ENCODE data around the gene TRPM2. TPM values are rescaled to one million over a fixed set of nuclear protein-coding genes. Genes with fewer than 3 reads are reported as not detected.

The TRPM2 gene
- total RNA-seq, 2 experiments from 2014 or later, result 2.6 to 3.7 TPM

DNA sequence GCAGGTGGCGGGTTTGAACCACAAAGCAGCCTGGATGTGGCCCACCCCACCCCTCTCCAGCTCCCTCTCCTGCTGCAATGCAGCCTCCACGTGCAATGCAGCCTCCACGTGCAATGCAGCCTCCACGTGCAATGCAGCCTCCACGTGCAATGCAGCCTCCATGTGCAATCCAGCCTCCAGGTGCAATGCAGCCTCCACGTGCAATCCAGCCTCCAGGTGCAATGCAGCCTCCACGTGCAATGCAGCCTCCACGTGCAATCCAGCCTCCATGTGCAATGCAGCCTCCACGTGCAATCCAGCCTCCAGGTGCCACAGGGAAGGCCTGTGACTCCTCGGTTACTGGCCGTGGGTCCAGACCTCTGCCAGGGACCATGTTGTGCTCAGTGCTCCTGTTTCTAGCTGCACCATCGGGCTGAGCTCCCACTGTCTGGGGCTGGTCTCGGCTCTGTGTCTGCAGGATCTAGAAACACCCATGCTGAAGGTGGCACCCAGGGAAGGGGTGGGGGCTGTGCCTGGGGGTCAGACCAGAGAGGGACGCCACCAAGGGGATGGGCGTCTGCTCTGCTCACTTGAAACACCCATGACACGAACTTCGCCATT lies 90.0 kb downstream of the TRPM2 start:
- Mint-ChIP-seq H3K9me3 (no peaks in the 10 kb centered on the region), H3K36me3 (ENCODE audit: low read depth) (no peaks in the 10 kb centered on the region), H3K27ac (no peak overlapping the region), H3K27me3 (peaks cover 4% of the 10 kb centered on the region), H3K4me3 (no peak overlapping the region), H3K4me1 (ENCODE audit: low read depth) (no peaks in the 10 kb centered on the region)
- no peak for ATAC-seq
- intact Hi-C loops (cut with micrococcal nuclease), result no loop called here
- CTCF ChIA-PET, result interaction anchor here (0.8 kb wide), 1 partner anchor 33 kb away, joined by 3 read pairs; no protein-coding TSS in a partner anchor
- no peak for DNase-seq
- POLR2A ChIA-PET, result no interaction called here
- TF ChIP-seq, protein P1, sequence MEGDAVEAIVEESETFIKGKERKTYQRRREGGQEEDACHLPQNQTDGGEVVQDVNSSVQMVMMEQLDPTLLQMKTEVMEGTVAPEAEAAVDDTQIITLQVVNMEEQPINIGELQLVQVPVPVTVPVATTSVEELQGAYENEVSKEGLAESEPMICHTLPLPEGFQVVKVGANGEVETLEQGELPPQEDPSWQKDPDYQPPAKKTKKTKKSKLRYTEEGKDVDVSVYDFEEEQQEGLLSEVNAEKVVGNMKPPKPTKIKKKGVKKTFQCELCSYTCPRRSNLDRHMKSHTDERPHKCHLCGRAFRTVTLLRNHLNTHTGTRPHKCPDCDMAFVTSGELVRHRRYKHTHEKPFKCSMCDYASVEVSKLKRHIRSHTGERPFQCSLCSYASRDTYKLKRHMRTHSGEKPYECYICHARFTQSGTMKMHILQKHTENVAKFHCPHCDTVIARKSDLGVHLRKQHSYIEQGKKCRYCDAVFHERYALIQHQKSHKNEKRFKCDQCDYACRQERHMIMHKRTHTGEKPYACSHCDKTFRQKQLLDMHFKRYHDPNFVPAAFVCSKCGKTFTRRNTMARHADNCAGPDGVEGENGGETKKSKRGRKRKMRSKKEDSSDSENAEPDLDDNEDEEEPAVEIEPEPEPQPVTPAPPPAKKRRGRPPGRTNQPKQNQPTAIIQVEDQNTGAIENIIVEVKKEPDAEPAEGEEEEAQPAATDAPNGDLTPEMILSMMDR (IDR thresholded peaks at IDR 0.05), result no peak

DNA sequence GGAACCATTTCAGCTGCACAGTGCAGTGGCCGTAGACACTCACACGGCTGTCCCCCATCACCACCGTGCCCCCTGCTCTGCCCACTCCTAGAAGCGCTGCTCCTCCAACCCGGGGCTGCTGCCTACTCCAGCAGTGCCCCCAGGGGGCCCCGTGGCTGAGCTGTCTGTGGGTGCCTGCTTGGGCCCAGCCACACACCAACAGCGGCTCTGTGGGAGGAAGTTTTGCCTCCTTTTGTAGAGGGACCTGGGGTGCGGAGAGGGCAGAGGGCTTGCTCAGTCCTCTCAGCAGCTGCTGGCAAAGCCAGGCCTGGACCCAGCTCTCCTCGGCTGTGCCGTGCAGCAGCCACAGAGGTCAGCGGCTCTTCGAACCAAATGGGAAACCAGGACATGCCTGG lies 90.5 kb downstream of the TRPM2 start:
- intact Hi-C loops (cut with micrococcal nuclease), result no loop called here
- Mint-ChIP-seq H3K27ac (no peak overlapping the region), H3K27me3 (peaks cover 5% of the 10 kb centered on the region), H3K4me3 (no peak overlapping the region), H3K9me3 (no peaks in the 10 kb centered on the region), H3K4me1 (ENCODE audit: low read depth) (no peaks in the 10 kb centered on the region), H3K36me3 (ENCODE audit: low read depth) (no peaks in the 10 kb centered on the region)
- ChIA-PET CTCF (interaction anchor here (0.8 kb wide), 1 partner anchor 33 kb away, joined by 3 read pairs; no protein-coding TSS in a partner anchor), POLR2A (no interaction called here)
- ATAC-seq, result no peak
- TF ChIP-seq, protein P1 (IDR thresholded peaks at IDR 0.05), result no peak
- DNase-seq, result peak; percentile 12

DNA sequence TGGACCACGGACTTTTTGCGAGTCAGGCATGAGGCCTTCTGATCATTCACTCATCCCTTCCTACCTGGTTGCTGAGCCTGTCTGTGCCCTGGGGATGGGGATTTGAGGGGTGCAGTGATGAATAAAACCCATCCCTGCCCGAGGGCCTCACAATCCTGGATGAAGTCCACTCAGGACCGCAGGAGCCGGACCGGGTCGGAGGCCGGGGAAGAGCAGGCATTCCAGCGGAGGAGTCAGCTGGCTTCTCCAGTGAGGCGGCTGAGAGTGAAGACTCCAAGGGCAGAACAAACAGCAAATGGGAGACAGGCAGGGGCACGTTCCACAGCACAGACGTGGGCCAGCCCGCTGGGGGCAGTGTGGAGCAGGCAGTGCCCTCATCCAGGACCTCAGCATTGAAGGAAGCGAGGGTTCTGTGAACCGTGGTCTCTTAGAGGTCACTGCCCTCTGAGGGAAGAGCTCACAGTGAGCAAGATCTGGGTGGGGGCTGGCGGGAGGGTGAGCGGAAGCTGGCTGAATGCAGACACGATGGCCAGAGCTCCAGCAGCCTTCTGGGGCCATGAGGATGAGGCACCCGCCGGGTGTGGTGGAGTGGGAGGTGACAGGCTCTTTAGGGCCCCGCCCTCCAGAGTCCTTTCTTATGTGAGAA lies 91.0 kb downstream of the TRPM2 start:
- H3K4me1 Mint-ChIP-seq (ENCODE audit: low read depth), result no peaks in the 10 kb centered on the region
- CTCF ChIA-PET, result no interaction called here
- H3K9me3 Mint-ChIP-seq, result no peaks in the 10 kb centered on the region
- ATAC-seq (peak; percentile 68), DNase-seq (peak; percentile 17)
- intact Hi-C loops (cut with micrococcal nuclease), result no loop called here
- H3K36me3 Mint-ChIP-seq (ENCODE audit: low read depth), result no peaks in the 10 kb centered on the region
- H3K4me3 Mint-ChIP-seq, result no peak overlapping the region
- TF ChIP-seq, protein P1 (IDR thresholded peaks at IDR 0.05), result no peak
- peaks cover 10% of the 10 kb centered on the region for H3K27me3 Mint-ChIP-seq
- POLR2A ChIA-PET, result no interaction called here
- H3K27ac Mint-ChIP-seq, result no peak overlapping the region

DNA sequence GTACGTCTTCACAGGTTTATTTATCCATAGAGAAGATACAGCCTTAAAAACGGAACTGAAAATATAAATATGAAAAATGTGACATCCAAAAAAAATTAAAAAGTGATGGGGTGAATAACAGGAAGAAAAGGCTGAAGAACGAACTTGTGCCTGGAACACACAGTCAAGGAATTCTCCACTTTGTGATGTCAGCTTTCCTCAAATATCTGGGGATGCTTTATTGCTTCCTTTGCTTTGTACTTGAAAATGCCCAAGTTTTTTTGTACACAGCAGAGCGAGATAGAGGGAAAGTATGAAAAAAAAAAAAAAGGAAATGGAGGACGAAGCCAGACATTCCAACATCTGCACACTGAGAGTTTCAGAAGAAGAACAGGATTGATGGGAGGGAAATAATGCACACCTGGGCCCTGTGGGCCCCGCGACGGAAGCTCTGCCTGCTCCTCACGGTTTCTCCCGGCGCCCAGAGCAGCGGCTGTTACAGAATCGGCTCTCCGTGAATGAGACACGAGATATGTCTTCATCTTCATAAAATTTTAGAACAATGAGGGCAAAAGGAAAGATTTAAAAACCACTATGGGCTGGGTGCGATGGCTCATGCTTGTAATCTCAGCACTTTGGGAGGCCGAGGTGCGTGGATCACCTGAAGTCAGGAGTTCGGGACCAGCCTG lies 91.9 kb downstream of the TRPM2 start:
- DNase-seq (no peak), ATAC-seq (no peak)
- Mint-ChIP-seq H3K9me3 (no peaks in the 10 kb centered on the region), H3K27ac (no peak overlapping the region), H3K4me3 (no peak overlapping the region), H3K4me1 (ENCODE audit: low read depth) (no peaks in the 10 kb centered on the region), H3K36me3 (ENCODE audit: low read depth) (no peaks in the 10 kb centered on the region), H3K27me3 (peaks cover 11% of the 10 kb centered on the region)
- TF ChIP-seq, protein P1 (IDR thresholded peaks at IDR 0.05), result no peak
- POLR2A ChIA-PET, result no interaction called here
- intact Hi-C loops (cut with micrococcal nuclease), result no loop called here
- CTCF ChIA-PET, result no interaction called here

DNA sequence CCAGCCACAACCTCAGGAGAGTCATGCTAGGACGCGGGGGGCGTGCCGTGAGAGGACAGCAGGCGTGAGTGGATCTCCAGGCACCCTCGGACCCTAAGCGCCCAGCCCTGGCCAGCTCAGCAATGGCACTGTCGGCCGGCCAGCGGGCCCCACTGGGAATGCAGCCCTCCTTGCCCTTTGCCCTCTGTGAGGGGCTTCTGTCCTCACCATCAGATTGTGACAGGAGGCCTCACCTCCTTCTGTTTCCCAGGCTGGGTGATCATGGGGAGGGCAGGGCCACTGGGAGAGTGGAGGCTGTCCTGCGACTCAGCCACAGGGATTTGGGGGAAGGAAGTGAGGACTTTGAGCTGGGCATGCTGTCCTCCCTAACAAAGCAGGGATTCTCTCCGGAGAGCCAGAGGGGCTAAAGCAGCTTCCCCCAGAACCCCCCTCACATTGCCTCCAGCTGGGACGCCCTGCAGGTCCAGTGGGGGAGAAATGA lies 95.3 kb downstream of the TRPM2 start:
- intact Hi-C loops (cut with micrococcal nuclease), result no loop called here
- ChIA-PET CTCF (no interaction called here), POLR2A (no interaction called here)
- Mint-ChIP-seq H3K36me3 (ENCODE audit: low read depth) (no peaks in the 10 kb centered on the region), H3K27me3 (peaks cover 14% of the 10 kb centered on the region), H3K4me3 (no peak overlapping the region), H3K27ac (no peak overlapping the region), H3K4me1 (ENCODE audit: low read depth) (no peaks in the 10 kb centered on the region), H3K9me3 (no peaks in the 10 kb centered on the region)
- TF ChIP-seq, protein P1 (IDR thresholded peaks at IDR 0.05), result no peak
- ATAC-seq (no peak), DNase-seq (no peak)
